HCT116 (cell line): Measurements from ENCODE around the gene TTLL5. TPM values are rescaled to one million over a fixed set of nuclear protein-coding genes. Genes with fewer than 3 reads are reported as not detected.

Experiments
- ATAC-seq: fragments of 200-7000 bp; cut with Tn5 transposase; 2 replicates; pipeline ENCODE4 v1.9.1; 2020; ENCODE audit warnings: mild to moderate bottlenecking, moderate library complexity
- BruUV-seq: library from RNA; stranded (reverse); fragments of 400-500 nt; replicated peaks from 2 replicates; lab custom pipeline; 2021; lab: Mats Ljungman, UMichigan
- CTCF ChIA-PET: fragments of 300-600 bp; sonication (Branson Sonifier 250); formaldehyde crosslinking; loops from one replicate; lab custom pipeline; 2021; ENCODE audit warnings: antibody characterized with exemption; lab: Charles Lee
- POLR2A ChIA-PET: fragments of 300-600, 350-600 bp; sonication (Branson Sonifier 250); formaldehyde crosslinking; loops from one replicate; lab custom pipeline; 2021; ENCODE audit warnings: antibody characterized with exemption; lab: Charles Lee
- RAD21 ChIA-PET, 2 experiments: fragments of 300-600 bp; sonication (Branson Sonifier 250); formaldehyde crosslinking; loops; one replicate each; lab custom pipeline; 2023; ENCODE audit warnings: low total read pairs in 2 of 2; ENCODE audit not compliant: uncharacterized antibody in 2 of 2, unreplicated experiment in 2 of 2, low non-redundant PET in 1 of 2; lab: Charles Lee
- DNase-seq: peaks from one replicate; pipeline ENCODE4 v3.0.0-alpha.2; 2010; ENCODE audit warnings: low read depth, low spot score
- H2AFZ ChIP-seq: fragments of 200-600 bp; shearing (Covaris generic), sonication (generic); 2 replicates; pipeline ENCODE4 v1.6.1; 2017; ENCODE audit warnings: low read depth, mixed run types, mixed read lengths, antibody characterized with exemption, low read length; ENCODE audit not compliant: poor library complexity, severe bottlenecking
- H3K27ac ChIP-seq: 2 replicates; pipeline ENCODE4 v1.5.1; 2012; ENCODE audit warnings: low read depth, low read length
- H3K27me3 ChIP-seq: fragments of 200-600 bp; sonication (generic); 2 replicates; pipeline ENCODE4 v1.6.1; 2016; ENCODE audit warnings: mixed run types, low read length, mixed read lengths; ENCODE audit not compliant: insufficient read depth
- H3K36me3 ChIP-seq, 2 experiments: fragments of 200-500 bp in 1 of 2; fragments of 200-600 bp in 1 of 2; sonication (Bioruptor generic) in 1 of 2; sonication (generic) in 1 of 2; 2 replicates each; pipeline versions ENCODE4 v1.5.1 to v1.6.1; 2014 to 2016; ENCODE audit warnings: low read length in 2 of 2, inconsistent platforms in 1 of 2, mixed read lengths in 1 of 2, mixed run types in 1 of 2; ENCODE audit not compliant: insufficient read depth in 2 of 2, control insufficient read depth in 1 of 2
- H3K4me1 ChIP-seq, 2 experiments: fragments of 200-600 bp in 1 of 2; sonication (generic) in 1 of 2; 2 replicates each; pipeline versions ENCODE4 v1.5.1 to v1.6.1; 2012 to 2017; ENCODE audit warnings: low read length in 2 of 2, inconsistent platforms in 1 of 2, mild to moderate bottlenecking in 1 of 2, mixed read lengths in 1 of 2, mixed run types in 1 of 2, moderate library complexity in 1 of 2; ENCODE audit not compliant: insufficient read depth in 2 of 2, control insufficient read depth in 1 of 2
- H3K4me2 ChIP-seq: fragments of 200-600 bp; sonication (generic); 2 replicates; pipeline ENCODE4 v1.6.1; 2017; ENCODE audit warnings: mixed run types, low read length, mixed read lengths
- H3K4me3 ChIP-seq, 2 experiments: fragments of 200-600 bp in 1 of 2; sonication (generic) in 1 of 2; replicated peaks in 1 of 2; 2 replicates each; pipeline ENCODE4 v1.5.1; 2011 to 2016; ENCODE audit warnings: low read length in 2 of 2, control low read depth in 1 of 2, low read depth in 1 of 2, mild to moderate bottlenecking in 1 of 2, mixed read lengths in 1 of 2, mixed run types in 1 of 2
- H3K79me2 ChIP-seq: fragments of 200-600 bp; sonication (generic); 2 replicates; pipeline ENCODE4 v1.6.1; 2017; ENCODE audit warnings: mild to moderate bottlenecking, mixed run types, low read length, moderate library complexity, mixed read lengths; ENCODE audit not compliant: insufficient read depth
- H3K9ac ChIP-seq: fragments of 200-600 bp; sonication (generic); 2 replicates; pipeline ENCODE4 v1.6.1; 2016; ENCODE audit warnings: low read length, mixed read lengths
- H3K9me2 ChIP-seq: fragments of 200-600 bp; sonication (generic), shearing (Covaris generic); 2 replicates; pipeline ENCODE4 v1.6.1; 2017; ENCODE audit warnings: mixed run types, mild to moderate bottlenecking, moderate library complexity; ENCODE audit not compliant: insufficient read depth
- H3K9me3 ChIP-seq, 2 experiments: fragments of 200-500 bp in 1 of 2; fragments of 200-600 bp in 1 of 2; sonication (Bioruptor generic) in 1 of 2; sonication (generic) in 1 of 2; 2 replicates each; pipeline ENCODE4 v1.6.1; 2014 to 2017; ENCODE audit warnings: low read length in 2 of 2, mixed read lengths in 2 of 2, inconsistent platforms in 1 of 2, low read depth in 1 of 2, mild to moderate bottlenecking in 1 of 2, mixed run types in 1 of 2, moderate library complexity in 1 of 2; ENCODE audit not compliant: control insufficient read depth in 1 of 2, insufficient read depth in 1 of 2
- H4K20me1 ChIP-seq: fragments of 200-600 bp; sonication (generic), shearing (Covaris generic); 2 replicates; pipeline ENCODE4 v1.6.1; 2017; ENCODE audit warnings: mixed run types, mild to moderate bottlenecking, moderate library complexity; ENCODE audit not compliant: insufficient read depth
- CEBPB ChIP-seq: IDR thresholded peaks from 2 replicates; pipeline ENCODE4 v1.6.1; 2012; ENCODE audit warnings: low read depth
- CTCF ChIP-seq, 3 experiments: fragments of 200-600 bp in 1 of 3; sonication (generic) in 1 of 3; IDR thresholded peaks in 2 of 3; conservative IDR thresholded peaks in 1 of 3; 2 replicates each; pipeline ENCODE4 v1.5.1; 2012 to 2017; ENCODE audit warnings: low read depth in 2 of 3, low read length in 2 of 3, antibody characterized with exemption in 1 of 3, borderline replicate concordance in 1 of 3, control low read depth in 1 of 3, mild to moderate bottlenecking in 1 of 3, mixed read lengths in 1 of 3, mixed run types in 1 of 3, moderate library complexity in 1 of 3; ENCODE audit not compliant: insufficient read depth in 1 of 3
- EGR1 ChIP-seq: IDR thresholded peaks from 2 replicates; pipeline ENCODE4 v1.6.1; 2012; ENCODE audit warnings: low read depth
- EZH2phosphoT487 ChIP-seq: fragments of 200-600 bp; IDR thresholded peaks from 2 replicates; pipeline ENCODE4 v1.6.1; 2018; ENCODE audit warnings: antibody characterized with exemption, borderline replicate concordance
- FOSL1 ChIP-seq: IDR thresholded peaks from 2 replicates; pipeline ENCODE4 v1.6.1; 2012; ENCODE audit warnings: low read depth
- MAX ChIP-seq: IDR thresholded peaks from 2 replicates; pipeline ENCODE4 v1.6.1; 2012
- POLR2AphosphoS5 ChIP-seq: IDR thresholded peaks from 2 replicates; pipeline ENCODE4 v1.6.1; 2011; ENCODE audit warnings: mild to moderate bottlenecking, low read depth, low read length, moderate library complexity
- RAD21 ChIP-seq: IDR thresholded peaks from 2 replicates; pipeline ENCODE4 v1.6.1; 2012; ENCODE audit warnings: low read depth, mild to moderate bottlenecking
- REST ChIP-seq: IDR thresholded peaks from 2 replicates; pipeline ENCODE4 v1.6.1; 2012; ENCODE audit warnings: low read depth
- SP1 ChIP-seq: IDR thresholded peaks from 2 replicates; pipeline ENCODE4 v1.6.1; 2012; ENCODE audit warnings: low read depth
- SRF ChIP-seq: IDR thresholded peaks from 2 replicates; pipeline ENCODE4 v1.6.1; 2012; ENCODE audit warnings: low read depth
- ZFX ChIP-seq: fragments of 450-650 bp; IDR thresholded peaks from 2 replicates; pipeline ENCODE4 v1.6.1; 2017
- intact Hi-C: fragments of 100-400 bp; cut with micrococcal nuclease; formaldehyde crosslinking; loops from 2 replicates; pipeline ENCODE4 v1.10.0; 2022
- total RNA-seq: library from RNA; stranded (reverse); gene quantifications from one replicate; pipeline ENCODE4 v1.2.1, GENCODE V29; 2021; ENCODE audit not compliant: unreplicated experiment

The TTLL5 gene
- total RNA-seq, 1 experiment from 2014 or later, result 26.2 TPM

GRCh38 chr14:75640876-75641275, 20.2 kb upstream of the TTLL5 start:
- POLR2A ChIA-PET, result no interaction called here
- CTCF ChIA-PET, result no interaction called here
- no peak for ATAC-seq

More at GRCh38 chr14:75640876-75641275, 20.2 kb upstream of the TTLL5 start:
- Histone ChIP-seq H3K27me3 (no peaks in the 10 kb centered on the region), H4K20me1 (no peaks in the 10 kb centered on the region), H3K79me2 (no peaks in the 10 kb centered on the region), H3K36me3 (no peaks in the 10 kb centered on the region), H3K4me3 (no peak overlapping the region), H3K27ac (no peak overlapping the region), H3K9me3 (no peaks in the 10 kb centered on the region), H3K4me1 (peaks cover 2 to 6% of the 10 kb centered on the region in 2 experiments), H3K4me2 (no peak overlapping the region), H2AFZ (no peak overlapping the region), H3K9me2 (peaks cover 2% of the 10 kb centered on the region; the same call in 1 of the 2 replicates), H3K9ac (no peak overlapping the region)
- RAD21 ChIA-PET, result no interaction called here
- no peak for DNase-seq
- TF ChIP-seq POLR2AphosphoS5 (no peak), SP1 (no peak), CEBPB (no peak), EGR1 (no peak), FOSL1 (no peak), EZH2phosphoT487 (no peak), RAD21 (no peak), CTCF (IDR thresholded peaks at IDR 0.05 in 2 of 3, conservative IDR thresholded peaks at IDR 0.05 in 1 of 3; ENCODE audit: borderline replicate concordance in 1 of 3, insufficient read depth in 1 of 3, low read depth in 2 of 3, low read length in 2 of 3) (no peak), SRF (no peak), ZFX (no peak), MAX (no peak), REST (no peak)
- intact Hi-C loops, result no loop called here
- no TSS peak for BruUV-seq
